GM23338 (cell line): ENCODE data around the gene RAP1GAP2.

Experiments used
- CREB1 ChIP-seq: fragments of 250-450 bp; sonication (Bioruptor Pico); IDR thresholded peaks from 2 replicates; pipeline ENCODE4 v1.5.0; 2020; ENCODE audit warnings: low read depth, mild to moderate bottlenecking, moderate library complexity
- EZH2 ChIP-seq: fragments of 200-600 bp; sonication (generic); IDR thresholded peaks from one replicate; pipeline ENCODE4 v1.8.0; 2017; ENCODE audit warnings: antibody characterized with exemption, mild to moderate bottlenecking, low read depth; ENCODE audit not compliant: unreplicated experiment
- EZH2phosphoT487 ChIP-seq: fragments of 200-600 bp; sonication (generic); IDR thresholded peaks from one replicate; pipeline ENCODE4 v1.8.1; 2018; ENCODE audit warnings: antibody characterized with exemption; ENCODE audit not compliant: unreplicated experiment
- JUNB ChIP-seq: IDR thresholded peaks from one replicate; pipeline ENCODE4 v1.6.1; 2016; ENCODE audit warnings: antibody characterized with exemption; ENCODE audit not compliant: unreplicated experiment
- NANOG ChIP-seq: IDR thresholded peaks from 2 replicates; pipeline ENCODE4 v1.6.1; 2016; ENCODE audit warnings: antibody characterized with exemption, borderline replicate concordance
- POLR2AphosphoS5 ChIP-seq: IDR thresholded peaks from 2 replicates; pipeline ENCODE4 v1.6.1; 2016; ENCODE audit warnings: antibody characterized with exemption, low read depth
- STAT1 ChIP-seq: IDR thresholded peaks from one replicate; pipeline ENCODE4 v1.6.1; 2016; ENCODE audit warnings: antibody characterized with exemption; ENCODE audit not compliant: unreplicated experiment
- ZNF114 ChIP-seq: fragments of 250-450 bp; sonication (Bioruptor Pico); IDR thresholded peaks from 2 replicates; pipeline ENCODE4 v1.5.0; 2020; ENCODE audit warnings: mild to moderate bottlenecking, moderate library complexity
- ZNF331 ChIP-seq: fragments of 250-450 bp; sonication (Bioruptor Pico); IDR thresholded peaks from 2 replicates; pipeline ENCODE4 v1.5.0; 2020; ENCODE audit warnings: low read depth, mild to moderate bottlenecking, moderate library complexity
- TF ChIP-seq, protein P1 (sequence below), 2 experiments: fragments of 200-600 bp in 1 of 2; sonication (generic) in 1 of 2; conservative IDR thresholded peaks; 2 replicates each; pipeline versions ENCODE4 v1.5.1 to v1.6.1; 2016 to 2017; ENCODE audit warnings: antibody characterized with exemption in 2 of 2, low read depth in 2 of 2, mild to moderate bottlenecking in 2 of 2, moderate library complexity in 1 of 2
- TF ChIP-seq, protein P2 (sequence below): IDR thresholded peaks from one replicate; pipeline ENCODE4 v1.6.1; 2018; ENCODE audit warnings: antibody characterized with exemption; ENCODE audit not compliant: unreplicated experiment
- TF ChIP-seq, protein P3 (sequence below): fragments of 250-450 bp; sonication (Bioruptor Pico); IDR thresholded peaks from 2 replicates; pipeline ENCODE4 v1.5.0; 2020; ENCODE audit warnings: mild to moderate bottlenecking, moderate library complexity

DNA sequence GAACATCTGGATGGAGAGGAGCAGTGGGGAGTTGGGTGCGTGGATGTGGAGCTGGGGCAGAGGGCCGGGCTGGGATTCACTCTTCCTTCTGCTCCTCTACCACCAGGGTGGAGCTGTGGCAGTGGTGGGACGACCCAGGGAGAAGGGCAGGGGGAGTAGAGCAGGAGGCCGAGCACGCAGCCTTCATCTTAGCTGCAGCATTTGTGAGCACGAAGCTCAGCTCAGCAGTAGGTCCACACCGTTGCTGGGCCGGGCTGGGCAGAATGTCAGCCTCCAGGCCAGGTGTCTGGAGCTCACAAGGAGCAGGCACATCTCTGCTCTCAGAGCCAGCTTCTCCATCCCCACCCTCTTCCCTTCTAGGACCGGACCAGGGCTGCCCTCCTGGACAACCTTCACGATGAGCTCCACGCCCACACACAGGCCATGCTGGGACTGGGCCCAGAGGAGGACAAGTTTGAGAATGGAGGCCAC, 211.4 kb downstream of the RAP1GAP2 start:
- TF ChIP-seq, protein P1, sequence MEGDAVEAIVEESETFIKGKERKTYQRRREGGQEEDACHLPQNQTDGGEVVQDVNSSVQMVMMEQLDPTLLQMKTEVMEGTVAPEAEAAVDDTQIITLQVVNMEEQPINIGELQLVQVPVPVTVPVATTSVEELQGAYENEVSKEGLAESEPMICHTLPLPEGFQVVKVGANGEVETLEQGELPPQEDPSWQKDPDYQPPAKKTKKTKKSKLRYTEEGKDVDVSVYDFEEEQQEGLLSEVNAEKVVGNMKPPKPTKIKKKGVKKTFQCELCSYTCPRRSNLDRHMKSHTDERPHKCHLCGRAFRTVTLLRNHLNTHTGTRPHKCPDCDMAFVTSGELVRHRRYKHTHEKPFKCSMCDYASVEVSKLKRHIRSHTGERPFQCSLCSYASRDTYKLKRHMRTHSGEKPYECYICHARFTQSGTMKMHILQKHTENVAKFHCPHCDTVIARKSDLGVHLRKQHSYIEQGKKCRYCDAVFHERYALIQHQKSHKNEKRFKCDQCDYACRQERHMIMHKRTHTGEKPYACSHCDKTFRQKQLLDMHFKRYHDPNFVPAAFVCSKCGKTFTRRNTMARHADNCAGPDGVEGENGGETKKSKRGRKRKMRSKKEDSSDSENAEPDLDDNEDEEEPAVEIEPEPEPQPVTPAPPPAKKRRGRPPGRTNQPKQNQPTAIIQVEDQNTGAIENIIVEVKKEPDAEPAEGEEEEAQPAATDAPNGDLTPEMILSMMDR (conservative IDR thresholded peaks at IDR 0.05; ENCODE audit: low read depth in 2 of 2) = no peak
- TF ChIP-seq EZH2phosphoT487 = no peak
- TF ChIP-seq ZNF114 (CRISPR knock-in tag) = no peak
- TF ChIP-seq NANOG = no peak
- TF ChIP-seq EZH2 = no peak
- no peak for TF ChIP-seq CREB1 (CRISPR knock-in tag)
- TF ChIP-seq POLR2AphosphoS5 = no peak
- no peak for TF ChIP-seq ZNF331 (CRISPR knock-in tag)
- TF ChIP-seq, protein P2, sequence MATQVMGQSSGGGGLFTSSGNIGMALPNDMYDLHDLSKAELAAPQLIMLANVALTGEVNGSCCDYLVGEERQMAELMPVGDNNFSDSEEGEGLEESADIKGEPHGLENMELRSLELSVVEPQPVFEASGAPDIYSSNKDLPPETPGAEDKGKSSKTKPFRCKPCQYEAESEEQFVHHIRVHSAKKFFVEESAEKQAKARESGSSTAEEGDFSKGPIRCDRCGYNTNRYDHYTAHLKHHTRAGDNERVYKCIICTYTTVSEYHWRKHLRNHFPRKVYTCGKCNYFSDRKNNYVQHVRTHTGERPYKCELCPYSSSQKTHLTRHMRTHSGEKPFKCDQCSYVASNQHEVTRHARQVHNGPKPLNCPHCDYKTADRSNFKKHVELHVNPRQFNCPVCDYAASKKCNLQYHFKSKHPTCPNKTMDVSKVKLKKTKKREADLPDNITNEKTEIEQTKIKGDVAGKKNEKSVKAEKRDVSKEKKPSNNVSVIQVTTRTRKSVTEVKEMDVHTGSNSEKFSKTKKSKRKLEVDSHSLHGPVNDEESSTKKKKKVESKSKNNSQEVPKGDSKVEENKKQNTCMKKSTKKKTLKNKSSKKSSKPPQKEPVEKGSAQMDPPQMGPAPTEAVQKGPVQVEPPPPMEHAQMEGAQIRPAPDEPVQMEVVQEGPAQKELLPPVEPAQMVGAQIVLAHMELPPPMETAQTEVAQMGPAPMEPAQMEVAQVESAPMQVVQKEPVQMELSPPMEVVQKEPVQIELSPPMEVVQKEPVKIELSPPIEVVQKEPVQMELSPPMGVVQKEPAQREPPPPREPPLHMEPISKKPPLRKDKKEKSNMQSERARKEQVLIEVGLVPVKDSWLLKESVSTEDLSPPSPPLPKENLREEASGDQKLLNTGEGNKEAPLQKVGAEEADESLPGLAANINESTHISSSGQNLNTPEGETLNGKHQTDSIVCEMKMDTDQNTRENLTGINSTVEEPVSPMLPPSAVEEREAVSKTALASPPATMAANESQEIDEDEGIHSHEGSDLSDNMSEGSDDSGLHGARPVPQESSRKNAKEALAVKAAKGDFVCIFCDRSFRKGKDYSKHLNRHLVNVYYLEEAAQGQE = no peak
- TF ChIP-seq JUNB = no peak
- no peak for TF ChIP-seq STAT1
- TF ChIP-seq, protein P3, sequence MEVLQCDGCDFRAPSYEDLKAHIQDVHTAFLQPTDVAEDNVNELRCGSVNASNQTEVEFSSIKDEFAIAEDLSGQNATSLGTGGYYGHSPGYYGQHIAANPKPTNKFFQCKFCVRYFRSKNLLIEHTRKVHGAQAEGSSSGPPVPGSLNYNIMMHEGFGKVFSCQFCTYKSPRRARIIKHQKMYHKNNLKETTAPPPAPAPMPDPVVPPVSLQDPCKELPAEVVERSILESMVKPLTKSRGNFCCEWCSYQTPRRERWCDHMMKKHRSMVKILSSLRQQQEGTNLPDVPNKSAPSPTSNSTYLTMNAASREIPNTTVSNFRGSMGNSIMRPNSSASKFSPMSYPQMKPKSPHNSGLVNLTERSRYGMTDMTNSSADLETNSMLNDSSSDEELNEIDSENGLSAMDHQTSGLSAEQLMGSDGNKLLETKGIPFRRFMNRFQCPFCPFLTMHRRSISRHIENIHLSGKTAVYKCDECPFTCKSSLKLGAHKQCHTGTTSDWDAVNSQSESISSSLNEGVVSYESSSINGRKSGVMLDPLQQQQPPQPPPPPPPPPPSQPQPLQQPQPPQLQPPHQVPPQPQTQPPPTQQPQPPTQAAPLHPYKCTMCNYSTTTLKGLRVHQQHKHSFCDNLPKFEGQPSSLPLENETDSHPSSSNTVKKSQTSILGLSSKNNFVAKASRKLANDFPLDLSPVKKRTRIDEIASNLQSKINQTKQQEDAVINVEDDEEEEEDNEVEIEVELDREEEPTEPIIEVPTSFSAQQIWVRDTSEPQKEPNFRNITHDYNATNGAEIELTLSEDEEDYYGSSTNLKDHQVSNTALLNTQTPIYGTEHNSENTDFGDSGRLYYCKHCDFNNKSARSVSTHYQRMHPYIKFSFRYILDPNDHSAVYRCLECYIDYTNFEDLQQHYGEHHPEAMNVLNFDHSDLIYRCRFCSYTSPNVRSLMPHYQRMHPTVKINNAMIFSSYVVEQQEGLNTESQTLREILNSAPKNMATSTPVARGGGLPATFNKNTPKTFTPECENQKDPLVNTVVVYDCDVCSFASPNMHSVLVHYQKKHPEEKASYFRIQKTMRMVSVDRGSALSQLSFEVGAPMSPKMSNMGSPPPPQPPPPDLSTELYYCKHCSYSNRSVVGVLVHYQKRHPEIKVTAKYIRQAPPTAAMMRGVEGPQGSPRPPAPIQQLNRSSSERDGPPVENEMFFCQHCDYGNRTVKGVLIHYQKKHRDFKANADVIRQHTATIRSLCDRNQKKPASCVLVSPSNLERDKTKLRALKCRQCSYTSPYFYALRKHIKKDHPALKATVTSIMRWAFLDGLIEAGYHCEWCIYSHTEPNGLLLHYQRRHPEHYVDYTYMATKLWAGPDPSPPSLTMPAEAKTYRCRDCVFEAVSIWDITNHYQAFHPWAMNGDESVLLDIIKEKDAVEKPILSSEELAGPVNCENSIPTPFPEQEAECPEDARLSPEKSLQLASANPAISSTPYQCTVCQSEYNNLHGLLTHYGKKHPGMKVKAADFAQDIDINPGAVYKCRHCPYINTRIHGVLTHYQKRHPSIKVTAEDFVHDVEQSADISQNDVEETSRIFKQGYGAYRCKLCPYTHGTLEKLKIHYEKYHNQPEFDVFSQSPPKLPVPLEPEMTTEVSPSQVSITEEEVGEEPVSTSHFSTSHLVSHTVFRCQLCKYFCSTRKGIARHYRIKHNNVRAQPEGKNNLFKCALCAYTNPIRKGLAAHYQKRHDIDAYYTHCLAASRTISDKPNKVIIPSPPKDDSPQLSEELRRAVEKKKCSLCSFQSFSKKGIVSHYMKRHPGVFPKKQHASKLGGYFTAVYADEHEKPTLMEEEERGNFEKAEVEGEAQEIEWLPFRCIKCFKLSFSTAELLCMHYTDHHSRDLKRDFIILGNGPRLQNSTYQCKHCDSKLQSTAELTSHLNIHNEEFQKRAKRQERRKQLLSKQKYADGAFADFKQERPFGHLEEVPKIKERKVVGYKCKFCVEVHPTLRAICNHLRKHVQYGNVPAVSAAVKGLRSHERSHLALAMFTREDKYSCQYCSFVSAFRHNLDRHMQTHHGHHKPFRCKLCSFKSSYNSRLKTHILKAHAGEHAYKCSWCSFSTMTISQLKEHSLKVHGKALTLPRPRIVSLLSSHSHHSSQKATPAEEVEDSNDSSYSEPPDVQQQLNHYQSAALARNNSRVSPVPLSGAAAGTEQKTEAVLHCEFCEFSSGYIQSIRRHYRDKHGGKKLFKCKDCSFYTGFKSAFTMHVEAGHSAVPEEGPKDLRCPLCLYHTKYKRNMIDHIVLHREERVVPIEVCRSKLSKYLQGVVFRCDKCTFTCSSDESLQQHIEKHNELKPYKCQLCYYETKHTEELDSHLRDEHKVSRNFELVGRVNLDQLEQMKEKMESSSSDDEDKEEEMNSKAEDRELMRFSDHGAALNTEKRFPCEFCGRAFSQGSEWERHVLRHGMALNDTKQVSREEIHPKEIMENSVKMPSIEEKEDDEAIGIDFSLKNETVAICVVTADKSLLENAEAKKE = no peak
